Psoas muscle (tissue), 8 donors: ENCODE data around the gene ANKMY1. TPM values are rescaled to one million over a fixed set of nuclear protein-coding genes. Genes with fewer than 3 reads are reported as not detected.

Source experiments
- ATAC-seq, 4 donors: fragments of 200-7000 bp; cut with Tn5 transposase; one replicate each; pipeline ENCODE4 v1.9.1; 2020; ENCODE audit warnings: moderate library complexity in 3 of 4, mild to moderate bottlenecking in 2 of 4
- DNase-seq, 2 donors: peaks; one replicate each; pipeline ENCODE4 v3.0.0-alpha.2; 2020
- H3K27ac ChIP-seq: fragments of 200-600 bp; one replicate; pipeline ENCODE4 v1.8.0; 2022
- H3K27me3 ChIP-seq, 3 donors: fragments of 200-600 bp in 1 of 3; one replicate each; pipeline versions ENCODE4 v1.6.1 to v1.8.0; 2013 to 2022; ENCODE audit warnings: low read length in 2 of 3, mild to moderate bottlenecking in 2 of 3, moderate library complexity in 1 of 3; ENCODE audit not compliant: insufficient read depth in 3 of 3
- H3K36me3 ChIP-seq, 2 donors: fragments of 200-600 bp in 1 of 2; one replicate each; pipeline versions ENCODE4 v1.6.1 to v1.8.0; 2013 to 2022; ENCODE audit warnings: low read depth in 1 of 2, mild to moderate bottlenecking in 1 of 2, moderate library complexity in 1 of 2; ENCODE audit not compliant: insufficient read depth in 1 of 2
- H3K4me1 ChIP-seq: fragments of 200-600 bp; one replicate; pipeline ENCODE4 v1.8.0; 2022
- H3K4me3 ChIP-seq: fragments of 200-600 bp; one replicate; pipeline ENCODE4 v1.8.0; 2022; ENCODE audit warnings: mild to moderate bottlenecking
- H3K9me3 ChIP-seq: fragments of 200-600 bp; one replicate; pipeline ENCODE4 v1.8.0; 2022
- CTCF ChIP-seq: fragments of 200-600 bp; IDR thresholded peaks from one replicate; pipeline ENCODE4 v1.8.0; 2022; ENCODE audit warnings: antibody characterized with exemption
- WGBS, 3 donors: extraction: QIAGEN DNeasy Blood & Tissue Kit; methylation state at CpG; one replicate each; pipeline versions ENCODE4 v1.1.6 to v1.1.7; 2013; 5-methylcytosine and 5-hydroxymethylcytosine counted together
- intact Hi-C, 2 donors: fragments of 100-400 bp; cut with DNase I; formaldehyde crosslinking; loops; one replicate each; pipeline versions ENCODE4 v1.11.0 to v1.14.2; 2022
- polyA plus RNA-seq, 3 donors: library from polyadenylated mRNA; stranded (reverse); fragments of 200-250 nt; gene quantifications; one replicate each; pipeline ENCODE4 v1.2.3, GENCODE V29; 2013
- total RNA-seq, 4 donors: library from RNA; stranded (reverse); fragmentation: NEBNext Ultra II Directional in 2 of 4; extraction: Animal tissue kit (Norgen Biotek cat#: 25700) in 2 of 4; gene quantifications; one replicate each; pipeline versions ENCODE4 v1.2.1 to v1.2.4, GENCODE V29; 2021 to 2023
- donor health status: healthy with polysubstance abuse.
- donor health status: DM: no; HTN: no; CAD: no; lungs with moderate emphysema.
- donor health status: Bipolar disorder and iron deficiency.
- donor health status: healthy.
- donor health status: DM: yes; HTN: yes; CAD: no.
- donor health status: DM: no; HTN: no; CAD: no.
- donor health status: DM: no; HTN: no; CAD: no.
- donor health status: DM: yes; HTN: yes; CAD: no.

Gene ANKMY1
- total and polyA plus RNA-seq, 7 donors = 1.4 to 5.8 (median 3.0) TPM

- peaks cover 0 to 16% of the 10 kb centered on the region in 2 donors for H3K36me3 ChIP-seq
- intact Hi-C loops = no loop called here
- peak overlapping the region; percentile 32 for H3K4me3 ChIP-seq
- H3K4me1 ChIP-seq = peaks cover 75% of the 10 kb centered on the region
- WGBS, 3 donors = 21 to 33% (median 32%) methylated on average over 13 to 17 of the region's 17 CpGs
- ATAC-seq (peak; percentile 66 to 81 (median 78)), DNase-seq (peak; percentile 57 to 87)
- no peaks in the 10 kb centered on the region for H3K9me3 ChIP-seq
- H3K27ac ChIP-seq = peak overlapping the region; percentile 65
- TF ChIP-seq CTCF = no peak
- no peaks in the 10 kb centered on the region for H3K27me3 ChIP-seq
These were observed 113.9 kb downstream of the ANKMY1 start for GRCh38 chr2:240443891-240444301.

GRCh38 chr2:240442891-240443715 lies 114.7 kb downstream of the ANKMY1 start:
- WGBS, 3 donors = 69 to 85% (median 75%) methylated on average over 22 to 25 of the region's 25 CpGs
- peak overlapping the region; percentile 32 for H3K4me3 ChIP-seq
- no peak for TF ChIP-seq CTCF
- peak overlapping the region; percentile 65 for H3K27ac ChIP-seq
- no peaks in the 10 kb centered on the region for H3K9me3 ChIP-seq
- DNase-seq (no peak), ATAC-seq (no peak)
- peaks cover 0 to 16% of the 10 kb centered on the region in 2 donors for H3K36me3 ChIP-seq
- peaks cover 75% of the 10 kb centered on the region for H3K4me1 ChIP-seq
- intact Hi-C loops = no loop called here
- no peaks in the 10 kb centered on the region for H3K27me3 ChIP-seq

- WGBS, 3 donors = 37 to 49% (median 46%) methylated on average over 15 to 17 of the region's 17 CpGs
- no peak for TF ChIP-seq CTCF
- Histone ChIP-seq H3K27me3 (no peaks in the 10 kb centered on the region), H3K4me1 (peaks cover 67% of the 10 kb centered on the region), H3K27ac (peak overlapping the region; percentile 65), H3K4me3 (peak overlapping the region; percentile 7), H3K9me3 (no peaks in the 10 kb centered on the region), H3K36me3 (peaks cover 0 to 16% of the 10 kb centered on the region in 2 donors)
- ATAC-seq = peak in 1 of 4 donors; percentile 9
- intact Hi-C loops = no loop called here
- peak; percentile 23 to 68 for DNase-seq
These were observed 115.8 kb downstream of the ANKMY1 start for GRCh38 chr2:240441993-240442411.

GRCh38 chr2:240441326-240441992 lies 116.3 kb downstream of the ANKMY1 start:
- H3K4me3 ChIP-seq = peak overlapping the region; percentile 18
- intact Hi-C loops = no loop called here
- H3K27me3 ChIP-seq = no peaks in the 10 kb centered on the region
- WGBS, 3 donors = 50 to 60% (median 55%) methylated on average over 21 to 27 of the region's 27 CpGs
- DNase-seq (peak; percentile 10 to 51), ATAC-seq (no peak)
- peak overlapping the region; percentile 65 for H3K27ac ChIP-seq
- peaks cover 0 to 16% of the 10 kb centered on the region in 2 donors for H3K36me3 ChIP-seq
- no peaks in the 10 kb centered on the region for H3K9me3 ChIP-seq
- no peak for TF ChIP-seq CTCF
- H3K4me1 ChIP-seq = peaks cover 62% of the 10 kb centered on the region
